ENCODE measurements around the gene PTPRN2. TPM values are rescaled to one million over a fixed set of nuclear protein-coding genes. Genes with fewer than 3 reads are reported as not detected.

The PTPRN2 gene
- total and polyA plus RNA-seq, 9 of the 15 experiments (the other 6 are each of a cell fraction or from before 2014, with no cell fraction given), result not detected

DNA sequence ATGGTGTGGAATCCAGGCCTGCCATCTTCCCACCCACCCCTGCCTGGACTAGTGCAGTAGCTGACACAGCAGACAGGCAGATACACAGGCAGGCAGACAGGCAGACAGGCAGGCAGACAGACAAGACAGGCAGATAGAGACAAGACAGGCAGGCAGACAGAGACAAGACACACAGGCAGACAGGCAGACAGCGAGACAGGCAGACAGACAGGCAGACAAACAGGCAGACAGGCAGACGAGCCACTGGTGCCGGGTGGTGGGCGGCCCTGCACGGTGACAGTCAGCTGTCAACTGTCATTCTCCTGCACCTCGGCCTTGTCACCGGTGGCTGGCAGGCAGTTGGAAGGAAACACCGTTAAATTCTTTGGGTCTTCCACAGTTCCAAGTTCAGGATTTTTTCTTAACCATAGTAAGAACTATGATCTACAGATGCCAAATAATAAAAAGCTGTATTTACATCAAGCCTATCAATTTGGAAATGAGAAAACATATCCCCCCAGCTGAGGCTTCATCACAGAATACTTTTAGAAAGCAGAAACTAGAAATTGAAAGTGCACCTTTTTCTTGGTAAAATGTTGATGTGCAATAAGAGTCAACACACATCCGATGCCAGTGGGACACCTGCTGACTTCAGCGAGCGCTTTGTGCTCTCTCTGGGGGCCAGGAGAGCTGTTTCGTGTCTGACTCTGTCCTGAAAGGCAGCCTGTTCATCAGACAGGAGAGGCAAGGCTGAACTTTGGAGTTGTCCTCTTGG, 1000.4 kb downstream of the PTPRN2 start:
- H4K20me1 ChIP-seq (replicated peaks; ENCODE audit: control insufficient read depth, insufficient read depth, low read length), result peaks cover 10% of the 10 kb centered on the region
- ChIA-PET CTCF (ENCODE audit: low intra/inter-chr PET ratio) (no interaction called here), POLR2A (interaction anchor here (0.6 to 1.2 kb wide), 3 partner anchors 9 to 1776 kb away, joined by 3 read pairs; no protein-coding TSS in a partner anchor)
- intact Hi-C loops (cut with micrococcal nuclease) (no loop called here), in situ Hi-C loops (cut with MboI) (no loop called here)
- TF ChIP-seq MCM3 (IDR thresholded peaks at IDR 0.05), result 0 out of 2 replicates have a peak, but pooled peaks have one; percentile 15
- TF ChIP-seq ZFP30 (CRISPR knock-in tag; IDR thresholded peaks at IDR 0.05; ENCODE audit: borderline replicate concordance), result no peak
- peaks cover 0 to 4% of the 10 kb centered on the region in 2 experiments; a peak in 1 of 5 replicates for H3K4me1 ChIP-seq (replicated peaks in 1 of 2; ENCODE audit: control insufficient read depth in 2 of 2, insufficient read depth in 2 of 2, low read length in 2 of 2)
- H3K4me2 ChIP-seq (ENCODE audit: insufficient read depth, low read length), result no peak overlapping the region
- H3K4me3 ChIP-seq, result no peak overlapping the region
- under 1% methylated on average over 12 of the region's 12 CpGs for WGBS (ENCODE audit: insufficient coverage, low coverage, missing lambda C conversion rate)
- no peak overlapping the region; a peak in 1 of 4 replicates for H3K9ac ChIP-seq (ENCODE audit: insufficient read depth in 1 of 2, low read depth in 2 of 2, low read length in 2 of 2)
- no peak overlapping the region for H3K27ac ChIP-seq (ENCODE audit: extremely low read depth, low read depth, low read length)
- H3K9me3 ChIP-seq (replicated peaks; ENCODE audit: control insufficient read depth, insufficient read depth, low read depth, low read length), result peaks cover 4% of the 10 kb centered on the region; the same call in 1 of the 2 replicates
- peaks cover 63 to 83% of the 10 kb centered on the region in 2 experiments for H3K27me3 ChIP-seq (ENCODE audit: control insufficient read depth in 2 of 2, insufficient read depth in 2 of 2, low read length in 2 of 2)
- no peaks in the 10 kb centered on the region for H3K36me3 ChIP-seq (ENCODE audit: control insufficient read depth, insufficient read depth, low read length)
- no peak overlapping the region for H2AFZ ChIP-seq (ENCODE audit: low read depth, low read length)
- ATAC-seq (no peak), FAIRE-seq (no peak), DNase-seq (ENCODE audit: extremely low read depth in 1 of 4, low spot score in 3 of 4) (no peak)
- H3K9me1 ChIP-seq (ENCODE audit: control insufficient read depth, insufficient read depth, low read length), result no peaks in the 10 kb centered on the region
- H3K79me2 ChIP-seq (ENCODE audit: control insufficient read depth, insufficient read depth, low read length), result no peaks in the 10 kb centered on the region
- BruUV-seq (replicated peaks), result no TSS peak

GRCh38 chr7:157586426-157586955, 1001.1 kb downstream of the PTPRN2 start:
- CTCF ChIA-PET (ENCODE audit: low intra/inter-chr PET ratio), result no interaction called here
- ATAC-seq, result no peak
- POLR2A ChIA-PET, result interaction anchor here (0.6 kb wide), 1 partner anchor 1776 kb away, joined by 3 read pairs; no protein-coding TSS in a partner anchor
- no peak for FAIRE-seq
- TF ChIP-seq U2AF1 (optimal IDR thresholded peaks at IDR 0.05; ENCODE audit: low read depth, low read length), result no peak
- no peak for TF ChIP-seq NR2C1 (IDR thresholded peaks at IDR 0.05)
- no peak for TF ChIP-seq NR2C1 (tag; IDR thresholded peaks at IDR 0.05)
- TF ChIP-seq HDGF (IDR thresholded peaks at IDR 0.05), result no peak
- no peak for TF ChIP-seq MCM5 (IDR thresholded peaks at IDR 0.05; ENCODE audit: low read depth)
- no peak for TF ChIP-seq NKRF (IDR thresholded peaks at IDR 0.05; ENCODE audit: borderline replicate concordance)
- TF ChIP-seq ATF4 (CRISPR knock-in tag; IDR thresholded peaks at IDR 0.05), result no peak
- WGBS (ENCODE audit: insufficient coverage, low coverage, missing lambda C conversion rate), result 2% methylated on average over 15 of the region's 15 CpGs
- H4K20me1 ChIP-seq (replicated peaks; ENCODE audit: control insufficient read depth, insufficient read depth, low read length), result peaks cover 10% of the 10 kb centered on the region
- H3K27ac ChIP-seq (ENCODE audit: extremely low read depth, low read depth, low read length), result no peak overlapping the region
- H3K79me2 ChIP-seq (ENCODE audit: control insufficient read depth, insufficient read depth, low read length), result no peaks in the 10 kb centered on the region
- in situ Hi-C loops (cut with MboI), result no loop called here
- H2AFZ ChIP-seq (ENCODE audit: low read depth, low read length), result no peak overlapping the region
- intact Hi-C loops (cut with micrococcal nuclease), result no loop called here
- DNase-seq (ENCODE audit: extremely low read depth in 1 of 4, low spot score in 3 of 4), result no peak
- H3K9me1 ChIP-seq (ENCODE audit: control insufficient read depth, insufficient read depth, low read length), result no peaks in the 10 kb centered on the region
- no peak overlapping the region for H3K4me2 ChIP-seq (ENCODE audit: insufficient read depth, low read length)
- peaks cover 0 to 4% of the 10 kb centered on the region in 2 experiments; a peak in 1 of 5 replicates for H3K4me1 ChIP-seq (replicated peaks in 1 of 2; ENCODE audit: control insufficient read depth in 2 of 2, insufficient read depth in 2 of 2, low read length in 2 of 2)
- H3K9ac ChIP-seq (ENCODE audit: insufficient read depth in 1 of 2, low read depth in 2 of 2, low read length in 2 of 2), result no peak overlapping the region; a peak in 1 of 4 replicates
- peaks cover 4% of the 10 kb centered on the region; the same call in 1 of the 2 replicates for H3K9me3 ChIP-seq (replicated peaks; ENCODE audit: control insufficient read depth, insufficient read depth, low read depth, low read length)
- H3K4me3 ChIP-seq, result no peak overlapping the region
- no peaks in the 10 kb centered on the region for H3K36me3 ChIP-seq (ENCODE audit: control insufficient read depth, insufficient read depth, low read length)
- BruUV-seq (replicated peaks), result no TSS peak
- peaks cover 68 to 90% of the 10 kb centered on the region in 2 experiments for H3K27me3 ChIP-seq (ENCODE audit: control insufficient read depth in 2 of 2, insufficient read depth in 2 of 2, low read length in 2 of 2)
